ENCODE results near the gene NAXE.

- TF ChIP-seq, protein P1, sequence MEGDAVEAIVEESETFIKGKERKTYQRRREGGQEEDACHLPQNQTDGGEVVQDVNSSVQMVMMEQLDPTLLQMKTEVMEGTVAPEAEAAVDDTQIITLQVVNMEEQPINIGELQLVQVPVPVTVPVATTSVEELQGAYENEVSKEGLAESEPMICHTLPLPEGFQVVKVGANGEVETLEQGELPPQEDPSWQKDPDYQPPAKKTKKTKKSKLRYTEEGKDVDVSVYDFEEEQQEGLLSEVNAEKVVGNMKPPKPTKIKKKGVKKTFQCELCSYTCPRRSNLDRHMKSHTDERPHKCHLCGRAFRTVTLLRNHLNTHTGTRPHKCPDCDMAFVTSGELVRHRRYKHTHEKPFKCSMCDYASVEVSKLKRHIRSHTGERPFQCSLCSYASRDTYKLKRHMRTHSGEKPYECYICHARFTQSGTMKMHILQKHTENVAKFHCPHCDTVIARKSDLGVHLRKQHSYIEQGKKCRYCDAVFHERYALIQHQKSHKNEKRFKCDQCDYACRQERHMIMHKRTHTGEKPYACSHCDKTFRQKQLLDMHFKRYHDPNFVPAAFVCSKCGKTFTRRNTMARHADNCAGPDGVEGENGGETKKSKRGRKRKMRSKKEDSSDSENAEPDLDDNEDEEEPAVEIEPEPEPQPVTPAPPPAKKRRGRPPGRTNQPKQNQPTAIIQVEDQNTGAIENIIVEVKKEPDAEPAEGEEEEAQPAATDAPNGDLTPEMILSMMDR (IDR thresholded peaks at IDR 0.05), result no peak
- no peak for TF ChIP-seq ZFX (IDR thresholded peaks at IDR 0.05; ENCODE audit: borderline replicate concordance)
These were observed 24.4 kb downstream of the NAXE start for GRCh38 chr1:156615946-156616345.

All from 22Rv1 (cell line).